ENCODE data around the gene TRIM9.

DNA sequence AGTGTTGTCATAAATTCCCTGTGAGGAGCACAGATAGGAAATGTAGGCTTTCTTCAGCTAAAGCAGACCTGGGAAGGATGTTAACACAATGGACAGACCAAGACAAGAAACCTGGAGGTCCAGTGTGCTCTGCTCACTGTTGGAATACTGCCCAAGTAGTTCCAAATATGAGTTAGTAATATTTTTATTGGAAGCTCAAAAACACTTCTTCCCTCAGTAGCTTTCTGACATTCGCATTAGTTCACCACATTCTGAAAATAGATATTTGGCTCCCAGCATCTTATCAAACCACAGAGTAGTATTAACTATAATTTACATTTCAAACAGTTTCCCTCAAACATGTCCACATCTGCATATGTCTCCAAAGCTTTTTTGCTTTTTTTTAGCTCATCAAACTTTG, 75.8 kb downstream of the TRIM9 start:
- TF ChIP-seq, protein P1, sequence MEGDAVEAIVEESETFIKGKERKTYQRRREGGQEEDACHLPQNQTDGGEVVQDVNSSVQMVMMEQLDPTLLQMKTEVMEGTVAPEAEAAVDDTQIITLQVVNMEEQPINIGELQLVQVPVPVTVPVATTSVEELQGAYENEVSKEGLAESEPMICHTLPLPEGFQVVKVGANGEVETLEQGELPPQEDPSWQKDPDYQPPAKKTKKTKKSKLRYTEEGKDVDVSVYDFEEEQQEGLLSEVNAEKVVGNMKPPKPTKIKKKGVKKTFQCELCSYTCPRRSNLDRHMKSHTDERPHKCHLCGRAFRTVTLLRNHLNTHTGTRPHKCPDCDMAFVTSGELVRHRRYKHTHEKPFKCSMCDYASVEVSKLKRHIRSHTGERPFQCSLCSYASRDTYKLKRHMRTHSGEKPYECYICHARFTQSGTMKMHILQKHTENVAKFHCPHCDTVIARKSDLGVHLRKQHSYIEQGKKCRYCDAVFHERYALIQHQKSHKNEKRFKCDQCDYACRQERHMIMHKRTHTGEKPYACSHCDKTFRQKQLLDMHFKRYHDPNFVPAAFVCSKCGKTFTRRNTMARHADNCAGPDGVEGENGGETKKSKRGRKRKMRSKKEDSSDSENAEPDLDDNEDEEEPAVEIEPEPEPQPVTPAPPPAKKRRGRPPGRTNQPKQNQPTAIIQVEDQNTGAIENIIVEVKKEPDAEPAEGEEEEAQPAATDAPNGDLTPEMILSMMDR (IDR thresholded peaks at IDR 0.05; ENCODE audit: low read length), result no peak
- TF ChIP-seq EZH2 (optimal IDR thresholded peaks at IDR 0.05; ENCODE audit: low read depth, low read length), result no peak
